Activated CD8-positive, alpha-beta memory T cell treated with anti-CD3 and anti-CD28 coated beads, Interleukin-2, amount 50 U/mL, for 4 hours (primary cell): ENCODE data around the gene GFRA1.

Experiments used
- DNase-seq: peaks from one replicate; pipeline ENCODE4 v3.0.0-alpha.2; 2020

Gene GFRA1

GRCh38 chr10:116272440-116273283 lies at the start of gene GFRA1:
GFRA1 (minus strand) TSS chr10:116273206; CDS start chr10:116272029, 1,177 bp downstream.
- DNase-seq: no peak

- DNase-seq: no peak
These were observed 43.5 kb upstream of the GFRA1 start for GRCh38 chr10:116316503-116316902.

- no peak for DNase-seq
These were observed 39.5 kb upstream of the GFRA1 start for GRCh38 chr10:116312548-116312947.

- DNase-seq: no peak
These were observed 38.9 kb upstream of the GFRA1 start for GRCh38 chr10:116311706-116312490.

- DNase-seq: no peak
These were observed 38.0 kb upstream of the GFRA1 start for GRCh38 chr10:116311016-116311415.

GRCh38 chr10:116307455-116307854 lies 34.4 kb upstream of the GFRA1 start:
- DNase-seq: no peak

- DNase-seq: no peak
These were observed 33.8 kb upstream of the GFRA1 start for GRCh38 chr10:116306847-116307246.

GRCh38 chr10:116304923-116305322 lies 31.9 kb upstream of the GFRA1 start:
- no peak for DNase-seq

GRCh38 chr10:116300542-116300941 lies 27.5 kb upstream of the GFRA1 start:
- DNase-seq: no peak

GRCh38 chr10:116298586-116298985 lies 25.6 kb upstream of the GFRA1 start:
- DNase-seq: no peak

- no peak for DNase-seq
These were observed 23.3 kb upstream of the GFRA1 start for GRCh38 chr10:116296291-116296721.

- DNase-seq: no peak
These were observed 19.5 kb upstream of the GFRA1 start for GRCh38 chr10:116292493-116292892.

- no peak for DNase-seq
These were observed 16.6 kb upstream of the GFRA1 start for GRCh38 chr10:116289652-116290051.

- DNase-seq: no peak
These were observed 15.0 kb upstream of the GFRA1 start for GRCh38 chr10:116287906-116288501.

GRCh38 chr10:116286626-116287200 lies 13.7 kb upstream of the GFRA1 start:
- DNase-seq: no peak

- no peak for DNase-seq
These were observed 8.8 kb upstream of the GFRA1 start for GRCh38 chr10:116281775-116282174.

GRCh38 chr10:116278846-116279245 lies 5.8 kb upstream of the GFRA1 start:
- DNase-seq: no peak

GRCh38 chr10:116276981-116277380 lies 4.0 kb upstream of the GFRA1 start:
- no peak for DNase-seq

GRCh38 chr10:116274064-116274904 lies 1.3 kb upstream of the GFRA1 start:
- no peak for DNase-seq

GRCh38 chr10:116271593-116272439 lies 1.2 kb downstream of the GFRA1 start:
- DNase-seq: no peak
